ENCODE results near the gene PCNX3.

PCNX3 gene

GRCh38 chr11:65572356-65573051 is 43.1 kb upstream of the PCNX3 start, which contains the start of gene FAM89B:
Gene FAM89B (plus strand): TSS chr11:65572538. CDS start chr11:65572670, 132 bp downstream.
- no peak for TF ChIP-seq CTCF (IDR thresholded peaks at IDR 0.05; ENCODE audit: borderline replicate concordance, control extremely low read depth, extremely low read depth, insufficient read depth, missing control alignments)
- in situ Hi-C loops (cut with MboI; ENCODE audit: low sequenced_read_pairs, unreplicated experiment) = no loop called here
- peak; percentile 83 for DNase-seq (ENCODE audit: low spot score)

- DNase-seq (ENCODE audit: low spot score) = no peak
- in situ Hi-C loops (cut with MboI; ENCODE audit: low sequenced_read_pairs, unreplicated experiment) = no loop called here
Observed at GRCh38 chr11:65573391-65574079, 42.0 kb upstream of the PCNX3 start.

GRCh38 chr11:65574109-65574810 is 41.3 kb upstream of the PCNX3 start:
- peak; percentile 95 for DNase-seq (ENCODE audit: low spot score)
- in situ Hi-C loops (cut with MboI; ENCODE audit: low sequenced_read_pairs, unreplicated experiment) = no loop called here
- peak; percentile 82 for TF ChIP-seq CTCF (IDR thresholded peaks at IDR 0.05; ENCODE audit: borderline replicate concordance, control extremely low read depth, extremely low read depth, insufficient read depth, missing control alignments)

More at GRCh38 chr11:65573391-65574079, 42.0 kb upstream of the PCNX3 start:
- TF ChIP-seq CTCF (IDR thresholded peaks at IDR 0.05; ENCODE audit: borderline replicate concordance, control extremely low read depth, extremely low read depth, insufficient read depth, missing control alignments) = no peak

GRCh38 chr11:65574811-65575567 is 40.6 kb upstream of the PCNX3 start:
- DNase-seq (ENCODE audit: low spot score) = no peak
- in situ Hi-C loops (cut with MboI; ENCODE audit: low sequenced_read_pairs, unreplicated experiment) = no loop called here
- TF ChIP-seq CTCF (IDR thresholded peaks at IDR 0.05; ENCODE audit: borderline replicate concordance, control extremely low read depth, extremely low read depth, insufficient read depth, missing control alignments) = no peak

DNA sequence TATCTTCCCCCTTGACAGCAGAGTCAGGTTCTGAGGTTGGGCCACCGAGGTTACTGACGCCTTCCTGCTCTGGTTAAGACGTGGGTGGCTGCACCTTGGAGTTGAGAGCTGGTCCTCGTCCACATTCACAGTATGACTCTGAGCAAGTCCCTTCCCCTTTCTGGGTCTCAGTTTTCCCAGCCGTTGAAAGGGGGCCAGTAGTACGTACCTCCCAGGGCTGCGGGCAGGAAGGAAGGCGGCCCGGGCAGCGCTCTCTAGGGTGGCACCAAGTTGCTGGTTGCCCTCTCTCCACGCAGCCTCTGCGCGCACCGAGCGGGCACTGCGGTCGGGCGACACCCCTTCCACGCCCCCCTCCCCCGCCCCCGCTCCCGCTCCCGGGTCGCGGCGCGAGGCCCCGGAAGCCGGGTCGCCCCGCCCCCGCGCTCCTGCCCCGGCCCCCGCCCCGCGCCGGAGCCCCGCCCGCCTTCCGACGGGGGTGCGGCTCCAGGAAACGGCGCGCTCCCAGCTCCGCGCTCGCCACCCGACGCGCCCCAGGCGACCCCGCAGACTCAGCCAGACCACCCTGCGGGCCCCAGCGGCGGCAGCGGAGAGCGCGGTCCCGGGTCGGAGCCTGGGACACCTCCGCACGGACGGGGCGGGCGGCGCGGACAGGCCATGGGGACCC is 39.9 kb upstream of the PCNX3 start, which contains the start of gene EHBP1L1:
EHBP1L1 (plus strand) TSS at position 486 of the 664 bp plus-strand sequence. CDS start 250 bp downstream, outside the sequence.
- DNase-seq (ENCODE audit: low spot score) = peak; percentile 91
- in situ Hi-C loops (cut with MboI; ENCODE audit: low sequenced_read_pairs, unreplicated experiment) = no loop called here
- no peak for TF ChIP-seq CTCF (IDR thresholded peaks at IDR 0.05; ENCODE audit: borderline replicate concordance, control extremely low read depth, extremely low read depth, insufficient read depth, missing control alignments)
